Right renal pelvis (tissue), 4 donors: ENCODE results near the gene CYP26B1. TPM values are rescaled to one million over a fixed set of nuclear protein-coding genes. Genes with fewer than 3 reads are reported as not detected.
"Not testable (repeated sequence)": the region's sequence is repeated elsewhere in the genome, so short reads cannot be mapped to it uniquely, and the experiment has no call there.

Experiments used
- DNase-seq, 4 donors: peaks; one replicate each; pipeline ENCODE4 v3.0.0-alpha.2; 2013; ENCODE audit warnings: low read depth in 4 of 4, low spot score in 3 of 4, missing footprints in 1 of 4
- polyA plus RNA-seq, 4 donors: library from polyadenylated mRNA; unstranded; fragments of 120-200 nt; gene quantifications; one replicate each; pipeline ENCODE4 v1.2.1, GENCODE V29; 2013; ENCODE audit not compliant: insufficient read length in 4 of 4

The CYP26B1 gene
- polyA plus RNA-seq, 4 donors = 14.8 to 20.6 (median 16.4) TPM

- DNase-seq = no peak
Measured at GRCh38 chr2:72112401-72112800, 35.3 kb downstream of the CYP26B1 start.

DNA sequence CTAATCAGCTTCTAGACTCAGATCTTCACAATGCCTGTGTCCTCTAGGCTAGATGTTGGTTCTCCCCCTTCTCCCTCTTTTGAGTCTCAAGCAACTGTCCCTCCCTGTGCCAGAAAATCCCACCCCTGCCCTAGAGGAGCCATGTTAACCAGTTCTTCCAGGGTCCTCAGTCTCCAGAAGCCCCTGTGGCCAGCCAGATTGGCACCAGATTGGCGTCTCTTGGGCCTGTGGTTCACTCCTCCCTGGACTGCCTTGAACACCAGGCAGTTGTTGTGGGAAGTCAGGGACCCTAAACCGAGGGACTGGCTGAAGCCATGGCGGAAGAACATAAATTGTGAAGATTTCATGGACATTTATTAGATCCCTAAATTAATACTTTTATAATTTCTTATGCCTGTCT is 36.6 kb downstream of the CYP26B1 start:
- no peak for DNase-seq

- DNase-seq = no peak
Measured at GRCh38 chr2:72109904-72110303, 37.8 kb downstream of the CYP26B1 start.

DNA sequence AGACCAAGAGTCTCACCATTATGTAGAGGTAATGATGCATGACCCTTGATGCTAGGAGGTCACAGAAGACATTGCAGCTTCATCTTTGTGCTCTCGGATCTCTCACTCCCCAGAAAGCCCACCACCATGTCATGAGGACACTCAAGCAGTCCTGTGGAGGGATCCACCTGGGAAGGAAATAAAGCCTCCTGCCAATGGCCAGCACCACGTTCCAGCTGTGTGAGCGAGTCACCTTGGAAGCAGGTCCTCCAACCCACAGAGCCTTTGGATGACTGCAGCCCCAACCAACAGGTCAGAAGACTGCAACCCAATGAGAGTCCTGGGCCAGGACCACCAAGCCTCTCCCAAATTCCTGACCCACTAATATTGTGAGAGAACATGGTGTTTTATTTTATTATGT is 38.4 kb downstream of the CYP26B1 start:
- no peak for DNase-seq

DNA sequence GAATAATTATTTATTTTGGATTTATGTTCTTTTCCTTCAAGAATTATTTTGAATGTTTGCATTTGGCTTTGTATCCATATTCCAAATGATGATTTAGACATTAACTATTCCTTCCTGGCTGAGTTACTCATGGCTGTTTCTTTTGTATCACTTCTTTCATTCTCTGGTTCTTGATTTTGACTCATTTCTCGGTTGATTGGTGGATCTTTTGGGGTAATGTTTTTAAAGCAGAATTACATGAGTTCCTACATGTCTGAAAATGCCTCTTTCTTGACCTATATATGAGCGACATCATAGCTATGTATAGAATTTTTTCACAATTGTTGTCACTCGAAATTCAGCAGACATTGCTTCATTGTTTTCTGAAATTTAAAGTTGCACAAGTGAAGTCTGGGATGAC is 39.5 kb downstream of the CYP26B1 start:
- DNase-seq = no peak

DNA sequence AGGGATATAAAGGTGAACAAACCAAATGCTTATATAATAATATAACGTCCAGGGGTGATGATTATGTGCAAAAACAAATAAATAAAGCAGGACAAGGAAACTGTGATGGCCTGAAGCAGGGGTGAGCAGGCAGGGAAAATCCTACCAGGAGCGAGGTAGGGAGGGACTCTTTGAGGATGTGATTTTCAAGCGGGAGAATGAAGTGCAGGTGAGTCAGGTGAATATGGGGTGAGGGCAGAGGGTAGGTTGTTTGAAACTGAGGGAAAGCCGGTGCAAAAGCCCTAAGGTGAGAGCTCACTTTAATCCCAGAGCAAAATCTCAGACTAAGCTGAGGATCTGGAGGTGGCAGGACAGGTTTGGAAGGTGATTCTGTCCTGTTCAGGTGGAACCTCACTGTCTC is 40.7 kb downstream of the CYP26B1 start:
- no peak for DNase-seq

DNA sequence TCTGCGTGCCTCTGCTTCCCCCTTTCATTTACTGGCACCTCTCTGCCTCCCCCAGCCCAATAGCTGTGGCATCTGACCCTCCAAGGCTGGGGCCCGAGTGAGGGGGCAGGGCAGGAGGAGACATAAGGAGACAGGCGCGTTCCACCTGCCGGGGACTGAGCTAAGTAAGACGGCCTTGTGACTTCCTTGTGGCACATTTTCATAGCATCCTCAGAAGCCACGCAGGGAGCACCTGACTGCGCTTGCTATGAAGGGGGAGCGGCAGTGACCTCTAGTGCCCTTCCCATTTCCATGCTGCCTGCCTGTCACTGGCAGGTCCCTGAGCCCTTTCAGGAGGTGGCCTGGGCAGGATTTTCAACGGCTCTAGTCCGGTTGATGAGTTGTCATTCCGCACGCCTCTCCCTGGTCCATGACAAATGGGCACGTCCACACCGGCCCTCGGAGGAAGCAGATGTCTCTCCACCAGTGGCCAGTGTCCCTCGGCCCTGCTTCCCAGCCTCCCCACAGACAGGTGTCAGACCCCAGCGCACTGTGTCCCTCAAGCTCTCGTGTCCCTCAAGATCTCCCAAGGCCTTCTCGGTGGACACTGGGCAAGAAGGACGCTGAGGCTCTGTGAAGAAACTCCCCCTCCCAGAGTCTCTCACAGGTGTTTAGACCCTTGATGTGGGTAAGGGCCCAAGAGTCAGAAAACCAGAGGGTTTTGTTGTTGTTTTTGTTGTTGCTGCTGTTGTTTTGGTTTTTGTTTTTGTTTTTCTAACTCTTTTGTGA is 42.7 kb downstream of the CYP26B1 start:
- no peak for DNase-seq

DNA sequence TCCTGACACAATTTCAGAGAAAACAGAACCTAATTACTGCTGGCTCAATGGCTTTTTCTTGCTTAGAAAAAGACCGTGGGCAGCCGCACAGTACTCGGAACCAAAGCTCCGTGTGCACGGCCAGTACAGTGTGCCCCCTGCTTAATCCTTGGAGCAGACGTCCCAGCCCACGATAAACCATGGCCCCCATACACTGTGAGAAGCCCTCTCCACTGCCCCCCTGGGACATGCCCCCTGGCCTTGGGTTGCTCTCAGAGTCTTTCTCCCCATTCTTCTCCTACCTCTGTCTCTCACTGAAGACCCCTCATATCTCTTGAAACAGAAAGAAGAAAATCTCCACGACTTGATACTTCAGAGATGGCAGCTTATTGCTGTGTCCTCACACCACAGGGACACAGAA is 44.0 kb downstream of the CYP26B1 start:
- no peak for DNase-seq

DNA sequence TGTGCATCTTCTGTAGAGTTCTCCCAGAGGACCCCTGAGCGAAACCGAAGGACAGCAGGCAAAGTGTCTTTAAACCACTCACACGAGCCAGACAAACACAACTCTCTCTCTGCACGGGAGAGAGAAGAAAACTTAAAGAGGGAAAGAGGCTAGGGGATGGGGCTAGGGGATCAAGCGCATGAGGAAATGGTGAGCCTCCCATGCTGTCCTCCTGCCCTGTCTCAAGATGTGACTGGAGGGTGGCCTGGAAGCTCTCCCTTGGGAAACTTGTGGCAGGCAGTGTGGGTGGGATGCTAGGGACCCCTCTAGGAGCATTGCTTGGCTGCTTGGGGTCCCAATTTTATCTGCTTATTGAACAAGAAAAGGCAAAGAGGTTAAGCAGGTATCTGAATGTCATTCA is 44.5 kb downstream of the CYP26B1 start:
- DNase-seq = no peak

DNA sequence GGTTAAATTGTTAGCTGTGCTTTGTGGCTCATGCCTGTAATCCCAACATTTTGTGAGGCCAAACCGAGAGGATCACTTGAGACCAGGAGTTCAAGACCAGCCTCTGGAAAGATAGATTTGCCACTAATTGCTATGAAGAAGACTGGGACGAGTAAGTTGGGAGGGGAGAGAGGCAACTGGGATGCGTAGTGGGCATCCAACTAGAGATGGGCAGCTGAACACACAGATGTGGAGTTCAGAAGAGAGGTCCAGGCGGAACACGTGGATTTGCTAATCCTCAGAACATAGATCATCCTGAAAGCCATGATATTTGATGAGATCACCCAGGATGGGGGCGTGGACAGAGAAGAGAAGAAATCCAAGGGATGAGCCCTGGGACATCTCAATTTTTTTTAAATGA is 48.7 kb downstream of the CYP26B1 start:
- no peak for DNase-seq

GRCh38 chr2:72097276-72097675 is 50.4 kb downstream of the CYP26B1 start:
- no peak for DNase-seq

DNA sequence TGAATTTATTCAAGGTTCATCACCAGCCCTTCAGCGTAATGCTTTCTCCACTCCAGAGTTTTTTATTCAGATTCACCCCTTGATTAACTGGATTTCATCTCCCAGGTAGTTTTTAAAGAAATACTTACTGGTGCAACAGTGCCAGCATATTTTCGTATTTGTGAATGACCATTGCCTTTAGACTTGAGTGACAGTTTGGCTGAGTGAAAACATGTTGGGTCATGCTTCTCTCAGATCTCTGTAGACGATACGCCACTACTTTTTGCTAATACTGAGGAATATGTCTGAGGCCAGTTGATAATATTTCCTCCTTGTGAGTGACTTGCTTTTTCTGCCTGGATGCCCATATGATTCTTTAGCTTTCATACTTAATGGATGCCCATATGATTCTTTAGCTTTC is 51.5 kb downstream of the CYP26B1 start:
- DNase-seq = no peak

DNA sequence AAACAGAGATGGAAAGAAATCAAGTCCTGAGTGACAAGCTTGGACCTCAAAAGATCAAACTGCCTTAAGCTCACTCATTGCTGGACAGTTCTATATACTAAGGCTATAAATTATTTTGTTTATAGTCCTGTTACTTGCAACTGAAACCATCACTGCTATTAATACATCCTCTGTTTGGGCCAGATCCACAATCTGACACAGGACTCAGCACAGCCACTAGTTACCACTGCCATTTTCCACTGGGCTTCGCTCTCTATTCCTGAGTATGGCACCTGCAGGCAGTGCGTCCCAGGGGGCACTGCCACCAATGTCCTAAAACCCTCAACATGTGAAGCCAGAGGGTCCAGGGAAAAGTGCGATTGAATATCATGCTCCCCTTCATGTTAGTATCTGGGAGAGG is 52.3 kb downstream of the CYP26B1 start:
- no peak for DNase-seq

DNA sequence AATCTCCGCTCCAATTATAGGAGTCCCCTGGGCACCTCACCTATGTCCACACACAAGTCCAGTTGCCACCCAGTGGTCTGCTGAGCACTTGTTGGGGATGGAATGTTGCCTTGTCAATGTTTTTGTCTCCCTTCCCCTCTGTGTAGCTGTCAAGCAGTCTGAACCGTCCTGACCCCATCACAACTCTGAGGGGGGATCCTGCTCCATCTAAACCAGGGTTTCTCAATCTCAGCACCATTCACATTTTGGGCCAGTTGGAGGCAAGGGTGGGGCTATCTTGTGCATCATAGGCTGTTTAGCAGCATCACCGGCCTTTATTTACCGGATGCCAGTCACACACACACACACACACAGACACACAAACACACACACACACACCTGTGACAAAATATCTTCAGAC is 53.0 kb downstream of the CYP26B1 start:
- DNase-seq = no peak

DNA sequence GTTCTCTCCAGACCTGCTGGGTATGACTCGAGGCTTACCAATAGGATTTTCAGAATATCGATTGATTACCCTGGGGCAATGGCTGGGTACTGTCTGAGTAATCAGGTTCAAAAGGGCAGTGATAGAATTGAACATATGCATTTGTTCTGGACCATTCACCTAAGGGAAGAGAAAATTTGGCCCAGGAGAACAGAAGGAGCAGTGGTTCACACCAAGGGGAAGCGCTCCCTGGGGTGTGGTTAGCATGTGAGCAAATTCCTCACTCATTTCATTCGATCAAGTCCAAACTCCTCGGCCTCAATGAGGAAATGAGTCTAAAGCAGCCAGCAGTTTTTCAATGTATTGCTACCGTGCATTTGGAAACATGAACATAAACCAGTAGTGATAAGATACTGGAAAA is 55.6 kb downstream of the CYP26B1 start:
- DNase-seq = no peak

GRCh38 chr2:72090781-72091482 is 56.7 kb downstream of the CYP26B1 start:
- no peak for DNase-seq

DNA sequence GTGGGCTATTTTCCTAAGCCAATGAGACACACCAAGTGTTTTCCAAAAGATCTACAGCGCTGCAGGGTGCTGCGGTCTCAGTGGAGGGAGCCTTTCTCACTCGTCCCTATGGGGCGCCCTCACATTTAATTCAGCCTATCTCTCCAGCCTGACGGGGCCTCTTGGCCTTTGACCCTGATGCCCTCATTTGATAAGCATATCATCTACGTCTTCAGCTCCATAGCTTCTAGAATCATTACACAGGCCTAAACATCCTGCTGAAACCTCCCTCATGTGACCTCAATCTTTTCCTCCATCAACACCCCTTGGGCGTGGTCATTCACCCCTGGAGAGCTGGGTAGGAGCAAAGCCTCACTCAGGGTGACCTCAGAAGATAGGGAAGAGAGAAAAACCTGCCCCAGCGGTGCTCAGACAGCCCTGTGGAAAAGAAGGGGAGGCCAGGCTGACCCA is 57.4 kb downstream of the CYP26B1 start:
- no peak for DNase-seq

- no peak for DNase-seq
Measured at GRCh38 chr2:72089537-72089936, 58.1 kb downstream of the CYP26B1 start.

GRCh38 chr2:72089028-72089427 is 58.6 kb downstream of the CYP26B1 start:
- no peak for DNase-seq

GRCh38 chr2:72086871-72087633 is 60.6 kb downstream of the CYP26B1 start:
- not testable (repeated sequence) for DNase-seq

GRCh38 chr2:72085513-72085912 is 62.1 kb downstream of the CYP26B1 start:
- no peak for DNase-seq
